SK-N-SH (cell line): ENCODE data around the gene MAP3K4. TPM values are rescaled to one million over a fixed set of nuclear protein-coding genes. Genes with fewer than 3 reads are reported as not detected.

Source experiments
- CTCF ChIA-PET: fragments of 300-600, 350-600 bp; formaldehyde crosslinking; extraction: SDS; loops from one replicate; lab custom pipeline; 2021; lab: Yijun Ruan, JAX
- POLR2A ChIA-PET: fragments of 350-600 bp; sonication (Branson Sonifier 250); formaldehyde crosslinking; extraction: SDS; loops from one replicate; lab custom pipeline; 2020; ENCODE audit warnings: antibody characterized with exemption, inconsistent platforms; lab: Yijun Ruan, JAX
- DNase-seq: peaks from one replicate; pipeline ENCODE4 v3.0.0; 2012
- H2AFZ ChIP-seq: fragments of 200-600 bp; sonication (generic); 2 replicates; pipeline ENCODE4 v1.8.1; 2016; ENCODE audit warnings: antibody characterized with exemption, mild to moderate bottlenecking, low read depth
- H3F3A ChIP-seq: fragments of 200-600 bp; sonication (generic); replicated peaks from 2 replicates; pipeline ENCODE3; 2016; ENCODE audit warnings: antibody characterized with exemption, mild to moderate bottlenecking; ENCODE audit not compliant: insufficient read depth
- H3K27ac ChIP-seq, 2 experiments: fragments of 200-500 bp in 1 of 2; fragments of 200-600 bp in 1 of 2; sonication (Bioruptor generic) in 1 of 2; sonication (generic), shearing (Covaris generic) in 1 of 2; 2 replicates each; pipeline versions ENCODE4 v1.5.1 to v1.6.1; 2014 to 2016; ENCODE audit warnings: low read depth in 2 of 2, inconsistent platforms in 1 of 2, low read length in 1 of 2, mild to moderate bottlenecking in 1 of 2, mixed read lengths in 1 of 2
- H3K27me3 ChIP-seq: fragments of 200-600 bp; sonication (generic), shearing (Covaris generic); 2 replicates; pipeline ENCODE4 v1.6.1; 2016; ENCODE audit warnings: mixed run types; ENCODE audit not compliant: insufficient read depth
- H3K36me3 ChIP-seq, 2 experiments: fragments of 200-500 bp in 1 of 2; fragments of 200-600 bp in 1 of 2; sonication (Bioruptor generic) in 1 of 2; sonication (generic) in 1 of 2; replicated peaks in 1 of 2; 2 replicates each; pipeline versions ENCODE3 to v1.5.1; 2014 to 2016; ENCODE audit warnings: low read length in 1 of 2, mild to moderate bottlenecking in 1 of 2; ENCODE audit not compliant: insufficient read depth in 2 of 2, control insufficient read depth in 1 of 2
- H3K4me1 ChIP-seq, 2 experiments: fragments of 200-500 bp in 1 of 2; fragments of 200-600 bp in 1 of 2; sonication (Bioruptor generic) in 1 of 2; sonication (generic), shearing (Covaris generic) in 1 of 2; 2 replicates each; pipeline versions ENCODE4 v1.5.1 to v1.6.1; 2014 to 2016; ENCODE audit warnings: low read depth in 1 of 2, low read length in 1 of 2, mixed run types in 1 of 2; ENCODE audit not compliant: insufficient read depth in 2 of 2, control insufficient read depth in 1 of 2
- H3K4me2 ChIP-seq: fragments of 200-600 bp; sonication (generic), shearing (Covaris generic); 2 replicates; pipeline ENCODE4 v1.6.1; 2017; ENCODE audit warnings: mixed run types
- H3K4me3 ChIP-seq, 2 experiments: fragments of 200-500 bp in 1 of 2; fragments of 200-600 bp in 1 of 2; sonication (Bioruptor generic) in 1 of 2; sonication (generic), shearing (Covaris generic) in 1 of 2; 2 replicates each; pipeline versions ENCODE4 v1.5.1 to v1.8.1; 2014 to 2016; ENCODE audit warnings: low read depth in 2 of 2, inconsistent platforms in 1 of 2, low read length in 1 of 2, mild to moderate bottlenecking in 1 of 2, mixed read lengths in 1 of 2, moderate library complexity in 1 of 2
- H3K79me2 ChIP-seq: fragments of 200-600 bp; sonication (generic); 2 replicates; pipeline ENCODE4 v1.8.1; 2017; ENCODE audit warnings: mild to moderate bottlenecking; ENCODE audit not compliant: insufficient read depth
- H3K9ac ChIP-seq: fragments of 200-600 bp; sonication (generic); 2 replicates; pipeline ENCODE4 v1.6.1; 2017; ENCODE audit warnings: mixed run types
- H3K9me2 ChIP-seq: fragments of 200-600 bp; sonication (generic); 2 replicates; pipeline ENCODE4 v1.6.1; 2017; ENCODE audit warnings: mixed run types
- H3K9me3 ChIP-seq: fragments of 200-600 bp; sonication (generic); 2 replicates; pipeline ENCODE4 v1.6.1; 2017; ENCODE audit warnings: mixed run types, mild to moderate bottlenecking, moderate library complexity
- H4K20me1 ChIP-seq: fragments of 200-600 bp; sonication (generic); 2 replicates; pipeline ENCODE4 v1.6.1; 2017; ENCODE audit warnings: mild to moderate bottlenecking, mixed run types; ENCODE audit not compliant: insufficient read depth
- ELF1 ChIP-seq: IDR thresholded peaks from 2 replicates; pipeline ENCODE4 v1.4.0; 2012
- EP300 ChIP-seq, 2 experiments: IDR thresholded peaks; 2 replicates each; pipeline versions ENCODE4 v1.4.0 to v1.6.1; 2012; ENCODE audit warnings: borderline replicate concordance in 1 of 2, low read depth in 1 of 2, low read length in 1 of 2
- GATA2 ChIP-seq: sonication (generic); formaldehyde crosslinking; IDR thresholded peaks from 2 replicates; pipeline ENCODE4 v1.5.0; 2020; ENCODE audit warnings: mild to moderate bottlenecking, missing genetic modification reagents
- IRF3 ChIP-seq: fragments of 150-350 bp; IDR thresholded peaks from 2 replicates; pipeline ENCODE4 v1.6.1; 2016; ENCODE audit warnings: mild to moderate bottlenecking, low read depth, low read length
- MEF2A ChIP-seq: IDR thresholded peaks from 2 replicates; pipeline ENCODE4 v1.4.0; 2012; ENCODE audit warnings: low read depth, borderline replicate concordance
- TAF1 ChIP-seq: IDR thresholded peaks from 2 replicates; pipeline ENCODE4 v1.6.1; 2012; ENCODE audit warnings: low read depth, mild to moderate bottlenecking, low read length, moderate library complexity, borderline replicate concordance
- TEAD4 ChIP-seq: IDR thresholded peaks from 2 replicates; pipeline ENCODE4 v1.4.0; 2012; ENCODE audit warnings: mild to moderate bottlenecking, borderline replicate concordance; ENCODE audit not compliant: insufficient read depth
- WGBS: methylation state at CpG from one replicate; pipeline ENCODE4 v1.1.6; 2017; ENCODE audit warnings: low lambda C conversion rate; 5-methylcytosine and 5-hydroxymethylcytosine counted together
- polyA plus RNA-seq, 3 experiments: library from polyadenylated mRNA; depleted of rRNA; stranded (reverse); fragments of >200 nt; gene quantifications; 2 replicates each; pipeline ENCODE4 v1.2.3, GENCODE V29; 2012
- TF ChIP-seq, protein P1 (sequence below): IDR thresholded peaks from 2 replicates; pipeline ENCODE4 v1.4.0; 2012; ENCODE audit warnings: low read depth, borderline replicate concordance
- TF ChIP-seq, protein P2 (sequence below): IDR thresholded peaks from 2 replicates; pipeline ENCODE4; 2012

Gene MAP3K4
- polyA plus RNA-seq, 1 of the 3 experiments (the other 2 are of a cell fraction), result 6.8 TPM

- CTCF ChIA-PET, result interaction anchor here (1.7 to 1.8 kb wide), 2 partner anchors 66 to 378 kb away, joined by 6 to 8 read pairs; no protein-coding TSS in a partner anchor
- POLR2A ChIA-PET, result no interaction called here
- Histone ChIP-seq H3K4me2 (no peak overlapping the region), H3K27ac (no peak overlapping the region), H3K4me1 (peaks cover 3 to 9% of the 10 kb centered on the region in 2 experiments; a peak in 3 of 4 replicates), H3K79me2 (peaks cover 85% of the 10 kb centered on the region), H3K4me3 (no peak overlapping the region), H3K9me2 (no peaks in the 10 kb centered on the region), H3K9ac (no peak overlapping the region), H2AFZ (no peak overlapping the region), H3F3A (peaks cover 8% of the 10 kb centered on the region), H3K27me3 (no peaks in the 10 kb centered on the region), H3K36me3 (peaks cover 0 to 6% of the 10 kb centered on the region in 2 experiments), H3K9me3 (no peaks in the 10 kb centered on the region), H4K20me1 (peaks cover 17% of the 10 kb centered on the region)
- no peak for DNase-seq
- WGBS, result 84% methylated on average over 4 of the region's 4 CpGs
- TF ChIP-seq TEAD4, result no peak
- TF ChIP-seq EP300 (IDR thresholded peaks at IDR 0.05; ENCODE audit: borderline replicate concordance in 1 of 2, low read depth in 1 of 2, low read length in 1 of 2), result no peak
- no peak for TF ChIP-seq ELF1
- no peak for TF ChIP-seq IRF3
These were observed 4.6 kb downstream of the MAP3K4 start for GRCh38 chr6:160996131-160996601.

DNA sequence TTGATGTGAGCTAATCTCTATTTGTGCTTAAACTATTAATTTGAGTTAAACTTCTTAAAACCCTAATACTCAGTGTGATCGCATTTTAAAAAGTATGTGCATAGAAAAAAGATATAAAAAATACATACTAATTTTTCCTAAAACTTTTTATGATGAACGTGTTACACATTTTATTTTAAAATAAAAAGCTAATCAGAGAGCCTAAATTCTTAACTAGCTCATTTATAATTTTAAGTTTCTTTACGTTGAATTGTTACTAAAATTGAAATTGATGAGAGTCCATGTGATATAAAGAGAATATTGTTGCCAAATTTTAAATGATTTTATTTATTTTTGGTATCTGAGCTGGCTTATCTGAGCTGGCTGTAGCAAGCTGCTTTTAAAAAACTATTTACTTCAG, 6.6 kb downstream of the MAP3K4 start:
- Histone ChIP-seq H4K20me1 (peaks cover 13% of the 10 kb centered on the region), H3K9me2 (no peaks in the 10 kb centered on the region), H3K79me2 (peaks cover 97% of the 10 kb centered on the region), H3K9me3 (no peaks in the 10 kb centered on the region), H3K9ac (no peak overlapping the region), H3F3A (peaks cover 3% of the 10 kb centered on the region), H3K36me3 (peaks cover 0 to 6% of the 10 kb centered on the region in 2 experiments), H3K27ac (no peak overlapping the region), H3K4me3 (no peak overlapping the region)
- ChIA-PET POLR2A (no interaction called here), CTCF (interaction anchor here (0.7 to 1.0 kb wide), 5 partner anchors 7 to 376 kb away, joined by 3 to 4 read pairs (median 3); no protein-coding TSS in a partner anchor)
- WGBS, result 93% methylated on average over 3 of the region's 3 CpGs
- TF ChIP-seq GATA2 (CRISPR knock-in tag) (no peak), MEF2A (no peak), ELF1 (no peak), TAF1 (no peak)
- TF ChIP-seq, protein P1, sequence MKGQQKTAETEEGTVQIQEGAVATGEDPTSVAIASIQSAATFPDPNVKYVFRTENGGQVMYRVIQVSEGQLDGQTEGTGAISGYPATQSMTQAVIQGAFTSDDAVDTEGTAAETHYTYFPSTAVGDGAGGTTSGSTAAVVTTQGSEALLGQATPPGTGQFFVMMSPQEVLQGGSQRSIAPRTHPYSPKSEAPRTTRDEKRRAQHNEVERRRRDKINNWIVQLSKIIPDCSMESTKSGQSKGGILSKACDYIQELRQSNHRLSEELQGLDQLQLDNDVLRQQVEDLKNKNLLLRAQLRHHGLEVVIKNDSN, result no peak
- TF ChIP-seq, protein P2, sequence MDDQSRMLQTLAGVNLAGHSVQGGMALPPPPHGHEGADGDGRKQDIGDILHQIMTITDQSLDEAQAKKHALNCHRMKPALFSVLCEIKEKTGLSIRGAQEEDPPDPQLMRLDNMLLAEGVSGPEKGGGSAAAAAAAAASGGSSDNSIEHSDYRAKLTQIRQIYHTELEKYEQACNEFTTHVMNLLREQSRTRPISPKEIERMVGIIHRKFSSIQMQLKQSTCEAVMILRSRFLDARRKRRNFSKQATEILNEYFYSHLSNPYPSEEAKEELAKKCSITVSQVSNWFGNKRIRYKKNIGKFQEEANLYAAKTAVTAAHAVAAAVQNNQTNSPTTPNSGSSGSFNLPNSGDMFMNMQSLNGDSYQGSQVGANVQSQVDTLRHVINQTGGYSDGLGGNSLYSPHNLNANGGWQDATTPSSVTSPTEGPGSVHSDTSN, result no peak
- TF ChIP-seq, all 33 proteins: peak for 0
- H2AFZ ChIP-seq, result no peak overlapping the region
- no peaks in the 10 kb centered on the region for H3K27me3 ChIP-seq
- H3K4me1 ChIP-seq, result peaks cover 3 to 12% of the 10 kb centered on the region in 2 experiments; a peak in 3 of 4 replicates
- no peak overlapping the region for H3K4me2 ChIP-seq
- no peak for DNase-seq
